Hepatocyte (in vitro differentiated cells): Measurements from ENCODE around the gene PRDX1.
"Not testable (repeated sequence)": the region's sequence is repeated elsewhere in the genome, so short reads cannot be mapped to it uniquely, and the experiment has no call there.

Source experiments
- CTCF ChIP-seq: fragments of 200-600 bp; sonication (generic); IDR thresholded peaks from 2 replicates; pipeline ENCODE4 v1.5.1; 2016; ENCODE audit warnings: antibody characterized with exemption, mild to moderate bottlenecking; ENCODE audit not compliant: poor library complexity
- EZH2 ChIP-seq: fragments of 200-600 bp; sonication (generic); IDR thresholded peaks from 2 replicates; pipeline ENCODE4 v1.6.1; 2016; ENCODE audit warnings: antibody characterized with exemption, mild to moderate bottlenecking, borderline replicate concordance
- EZH2phosphoT487 ChIP-seq: fragments of 200-600 bp; sonication (generic); IDR thresholded peaks from one replicate; pipeline ENCODE4 v1.6.1; 2018; ENCODE audit warnings: antibody characterized with exemption, mild to moderate bottlenecking, low read depth, moderate library complexity; ENCODE audit not compliant: unreplicated experiment, severe bottlenecking

GRCh38 chr1:45513532-45514260 is 8.0 kb downstream of the PRDX1 start:
- TF ChIP-seq EZH2, CTCF, EZH2phosphoT487: not testable (repeated sequence)
